C4-2B (cell line): ENCODE measurements around the gene NAV2.

Experiments used
- ZFX ChIP-seq: fragments of 450-650 bp; IDR thresholded peaks from 2 replicates; pipeline ENCODE4 v1.6.1; 2017
- TF ChIP-seq, protein P1 (sequence below): fragments of 450-650 bp; conservative IDR thresholded peaks from 2 replicates; pipeline ENCODE4 v1.5.1; 2017; ENCODE audit warnings: mild to moderate bottlenecking

DNA sequence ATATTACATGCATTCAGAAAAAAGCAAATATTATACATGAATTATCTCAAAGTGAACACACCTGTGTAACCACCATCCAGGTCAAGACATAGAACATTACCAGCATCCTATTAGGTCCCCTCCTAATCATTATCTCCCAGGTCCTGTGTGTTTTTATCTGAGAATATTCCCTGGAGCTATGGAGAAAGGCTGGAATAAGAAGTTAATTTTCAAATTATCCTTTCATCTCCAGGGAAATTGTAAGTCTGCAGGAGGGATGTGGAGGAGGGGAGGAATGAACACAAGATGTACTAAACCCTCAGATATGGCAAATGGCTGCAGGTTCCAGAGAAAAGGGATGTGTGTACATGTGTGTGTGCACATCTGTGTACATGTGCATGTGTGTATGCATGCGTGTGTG is 25.2 kb upstream of the NAV2 start:
- TF ChIP-seq, protein P1, sequence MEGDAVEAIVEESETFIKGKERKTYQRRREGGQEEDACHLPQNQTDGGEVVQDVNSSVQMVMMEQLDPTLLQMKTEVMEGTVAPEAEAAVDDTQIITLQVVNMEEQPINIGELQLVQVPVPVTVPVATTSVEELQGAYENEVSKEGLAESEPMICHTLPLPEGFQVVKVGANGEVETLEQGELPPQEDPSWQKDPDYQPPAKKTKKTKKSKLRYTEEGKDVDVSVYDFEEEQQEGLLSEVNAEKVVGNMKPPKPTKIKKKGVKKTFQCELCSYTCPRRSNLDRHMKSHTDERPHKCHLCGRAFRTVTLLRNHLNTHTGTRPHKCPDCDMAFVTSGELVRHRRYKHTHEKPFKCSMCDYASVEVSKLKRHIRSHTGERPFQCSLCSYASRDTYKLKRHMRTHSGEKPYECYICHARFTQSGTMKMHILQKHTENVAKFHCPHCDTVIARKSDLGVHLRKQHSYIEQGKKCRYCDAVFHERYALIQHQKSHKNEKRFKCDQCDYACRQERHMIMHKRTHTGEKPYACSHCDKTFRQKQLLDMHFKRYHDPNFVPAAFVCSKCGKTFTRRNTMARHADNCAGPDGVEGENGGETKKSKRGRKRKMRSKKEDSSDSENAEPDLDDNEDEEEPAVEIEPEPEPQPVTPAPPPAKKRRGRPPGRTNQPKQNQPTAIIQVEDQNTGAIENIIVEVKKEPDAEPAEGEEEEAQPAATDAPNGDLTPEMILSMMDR: no peak
- TF ChIP-seq ZFX: no peak
